GM12872 (cell line): ENCODE data around the gene GMDS.

ENCODE experiments used
- TF ChIP-seq, protein P1 (sequence below): IDR thresholded peaks from 3 replicates; pipeline ENCODE4 v1.5.1; 2011; ENCODE audit warnings: low read depth, mild to moderate bottlenecking, low read length, moderate library complexity; ENCODE audit not compliant: insufficient read depth

The GMDS gene

DNA sequence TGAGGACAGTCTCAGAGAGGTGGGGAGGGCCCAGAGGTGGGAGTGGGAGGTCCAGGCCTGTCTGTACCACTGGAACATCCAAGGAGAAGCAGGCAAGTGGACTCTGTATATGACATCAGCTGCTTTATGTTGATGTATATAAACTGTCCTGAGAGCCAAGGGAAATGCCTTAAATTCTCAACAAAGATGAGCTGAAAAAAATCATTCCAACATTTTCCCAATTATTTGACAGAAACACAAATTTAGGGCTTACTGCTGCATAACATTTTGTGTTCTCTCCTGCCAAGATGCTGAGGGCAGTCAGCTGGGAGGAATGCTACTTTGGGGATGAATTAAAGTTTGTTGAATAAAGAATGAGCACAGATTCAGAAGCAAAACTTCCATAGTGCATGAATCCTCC is 582.9 kb downstream of the GMDS start:
- TF ChIP-seq, protein P1, sequence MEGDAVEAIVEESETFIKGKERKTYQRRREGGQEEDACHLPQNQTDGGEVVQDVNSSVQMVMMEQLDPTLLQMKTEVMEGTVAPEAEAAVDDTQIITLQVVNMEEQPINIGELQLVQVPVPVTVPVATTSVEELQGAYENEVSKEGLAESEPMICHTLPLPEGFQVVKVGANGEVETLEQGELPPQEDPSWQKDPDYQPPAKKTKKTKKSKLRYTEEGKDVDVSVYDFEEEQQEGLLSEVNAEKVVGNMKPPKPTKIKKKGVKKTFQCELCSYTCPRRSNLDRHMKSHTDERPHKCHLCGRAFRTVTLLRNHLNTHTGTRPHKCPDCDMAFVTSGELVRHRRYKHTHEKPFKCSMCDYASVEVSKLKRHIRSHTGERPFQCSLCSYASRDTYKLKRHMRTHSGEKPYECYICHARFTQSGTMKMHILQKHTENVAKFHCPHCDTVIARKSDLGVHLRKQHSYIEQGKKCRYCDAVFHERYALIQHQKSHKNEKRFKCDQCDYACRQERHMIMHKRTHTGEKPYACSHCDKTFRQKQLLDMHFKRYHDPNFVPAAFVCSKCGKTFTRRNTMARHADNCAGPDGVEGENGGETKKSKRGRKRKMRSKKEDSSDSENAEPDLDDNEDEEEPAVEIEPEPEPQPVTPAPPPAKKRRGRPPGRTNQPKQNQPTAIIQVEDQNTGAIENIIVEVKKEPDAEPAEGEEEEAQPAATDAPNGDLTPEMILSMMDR, result no peak

DNA sequence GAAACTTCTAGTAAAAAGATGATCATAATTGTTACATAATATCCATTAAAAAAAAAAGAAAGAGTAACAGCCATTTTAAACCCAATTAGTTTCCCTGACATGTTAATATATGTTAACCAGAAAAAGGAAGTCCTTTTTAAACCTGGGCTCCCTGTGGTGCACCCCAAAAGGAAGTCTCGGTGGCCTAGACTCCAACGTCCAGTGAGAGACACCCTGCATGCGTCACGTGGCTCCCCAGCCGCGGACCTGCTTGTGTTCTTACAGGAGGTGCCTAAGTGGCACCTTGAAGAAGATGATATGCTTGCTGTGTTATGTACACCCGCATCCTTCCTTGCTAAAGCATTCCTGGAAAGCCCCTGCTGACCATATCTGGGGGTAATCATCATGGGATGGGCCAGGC is 585.6 kb downstream of the GMDS start:
- TF ChIP-seq, protein P1, result no peak

DNA sequence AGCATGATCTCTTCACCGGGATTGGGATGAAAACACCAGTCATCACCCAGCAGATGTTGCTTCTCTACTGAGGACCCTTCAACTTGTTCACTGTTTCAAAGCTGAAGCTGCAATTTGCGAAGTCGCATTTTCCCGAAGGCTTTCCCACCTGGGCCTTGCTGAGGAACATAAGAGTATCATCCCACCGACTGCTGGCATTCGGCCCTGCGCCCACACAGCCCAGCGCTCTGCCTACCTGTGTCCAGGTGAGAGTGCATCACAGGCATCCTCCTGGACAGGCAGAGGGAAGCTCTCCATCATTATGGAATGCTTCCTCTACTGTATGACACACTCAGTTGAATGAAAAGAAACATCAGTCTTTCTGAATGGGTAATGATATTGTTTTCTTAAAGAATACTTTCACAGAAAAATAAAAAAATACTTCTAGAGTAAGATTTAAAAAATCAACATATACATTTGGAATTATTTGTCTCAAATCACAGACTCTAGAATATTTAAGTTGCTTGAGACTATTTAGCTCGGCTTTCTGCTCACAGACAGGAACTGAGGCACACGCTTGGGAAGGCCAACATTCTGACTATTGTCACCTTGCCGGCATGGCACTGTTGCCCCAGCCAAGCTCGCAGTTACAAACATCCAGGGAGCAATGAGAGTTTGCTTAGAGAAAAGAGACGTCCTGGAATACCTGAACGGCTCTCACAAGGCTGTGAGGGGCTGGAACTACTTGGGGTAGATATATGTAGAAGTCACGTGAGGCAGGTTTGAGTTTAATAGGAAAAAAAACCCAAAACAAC is 587.0 kb downstream of the GMDS start:
- TF ChIP-seq, protein P1, result no peak

- TF ChIP-seq, protein P1, result no peak
These were observed 587.6 kb downstream of the GMDS start for GRCh38 chr6:1657771-1658165.

- TF ChIP-seq, protein P1, result no peak
These were observed 588.2 kb downstream of the GMDS start for GRCh38 chr6:1657116-1657770.

- TF ChIP-seq, protein P1, result no peak
These were observed 591.4 kb downstream of the GMDS start for GRCh38 chr6:1654054-1654453.

DNA sequence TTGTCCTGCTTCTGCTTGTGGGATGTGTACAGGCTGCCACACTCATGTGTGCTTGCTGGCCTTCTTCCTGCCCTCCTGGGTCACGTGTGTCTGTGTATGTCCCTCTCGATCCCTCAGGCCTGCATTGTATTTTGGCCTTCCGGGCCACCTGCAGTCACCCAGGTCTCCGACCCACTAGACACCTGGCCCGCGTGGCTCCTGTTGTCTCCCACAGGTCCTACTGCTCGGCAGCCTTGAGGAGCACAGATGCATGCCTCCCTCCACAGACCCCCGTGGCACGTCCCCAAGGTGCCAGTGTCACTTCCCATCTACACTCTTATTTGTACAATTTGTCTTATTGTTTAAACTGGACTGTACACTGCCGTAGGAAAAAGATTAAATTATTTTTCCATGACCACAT is 592.6 kb downstream of the GMDS start:
- TF ChIP-seq, protein P1, result no peak
